HUES6 (cell line): ENCODE results near the gene TRAP1.

Experiments
- H3K27ac ChIP-seq: 2 replicates; pipeline ENCODE4 v1.7.0; 2013; ENCODE audit warnings: low read depth, mild to moderate bottlenecking, low read length, inconsistent platforms
- H3K27me3 ChIP-seq: 2 replicates; pipeline ENCODE4 v1.6.1; 2013; ENCODE audit warnings: low read length; ENCODE audit not compliant: control insufficient read depth, insufficient read depth
- H3K36me3 ChIP-seq: 2 replicates; pipeline ENCODE4 v1.6.1; 2013; ENCODE audit warnings: low read length; ENCODE audit not compliant: control insufficient read depth, insufficient read depth
- H3K4me1 ChIP-seq: 2 replicates; pipeline ENCODE4 v1.6.1; 2013; ENCODE audit warnings: low read length; ENCODE audit not compliant: control insufficient read depth, insufficient read depth
- H3K4me3 ChIP-seq: 2 replicates; pipeline ENCODE4 v1.5.1; 2013; ENCODE audit warnings: low read depth, low read length
- H3K9ac ChIP-seq: one replicate; pipeline ENCODE4 v1.6.1; 2013; ENCODE audit warnings: mild to moderate bottlenecking, low read length
- H3K9me3 ChIP-seq: 2 replicates; pipeline ENCODE4 v1.6.1; 2013; ENCODE audit warnings: low read depth, low read length; ENCODE audit not compliant: control insufficient read depth, insufficient read depth

TRAP1 gene

GRCh38 chr16:3737181-3737580 lies 19.9 kb upstream of the TRAP1 start:
- Histone ChIP-seq H3K9ac (peak overlapping the region; percentile 4), H3K27ac (no peak overlapping the region), H3K4me3 (no peak overlapping the region), H3K4me1 (no peaks in the 10 kb centered on the region; the same call in 1 of the 2 replicates), H3K9me3 (no peaks in the 10 kb centered on the region), H3K27me3 (no peaks in the 10 kb centered on the region), H3K36me3 (peaks cover 77% of the 10 kb centered on the region)

GRCh38 chr16:3736116-3736515 lies 18.8 kb upstream of the TRAP1 start:
- H3K4me3 ChIP-seq = no peak overlapping the region
- H3K36me3 ChIP-seq = peaks cover 81% of the 10 kb centered on the region
- H3K4me1 ChIP-seq = no peaks in the 10 kb centered on the region; the same call in 1 of the 2 replicates
- no peak overlapping the region for H3K27ac ChIP-seq
- no peak overlapping the region for H3K9ac ChIP-seq
- H3K9me3 ChIP-seq = no peaks in the 10 kb centered on the region
- no peaks in the 10 kb centered on the region for H3K27me3 ChIP-seq

GRCh38 chr16:3735541-3735940 lies 18.2 kb upstream of the TRAP1 start:
- Histone ChIP-seq H3K9me3 (no peaks in the 10 kb centered on the region), H3K36me3 (peaks cover 81% of the 10 kb centered on the region), H3K4me1 (no peaks in the 10 kb centered on the region; the same call in 1 of the 2 replicates), H3K4me3 (no peak overlapping the region), H3K27ac (no peak overlapping the region), H3K9ac (no peak overlapping the region), H3K27me3 (no peaks in the 10 kb centered on the region)

GRCh38 chr16:3734758-3735221 lies 17.5 kb upstream of the TRAP1 start:
- Histone ChIP-seq H3K4me3 (no peak overlapping the region), H3K4me1 (no peaks in the 10 kb centered on the region; the same call in 1 of the 2 replicates), H3K27me3 (no peaks in the 10 kb centered on the region), H3K36me3 (peaks cover 81% of the 10 kb centered on the region), H3K9ac (no peak overlapping the region), H3K9me3 (no peaks in the 10 kb centered on the region), H3K27ac (no peak overlapping the region)

- Histone ChIP-seq H3K27ac (no peak overlapping the region), H3K36me3 (peaks cover 81% of the 10 kb centered on the region), H3K4me3 (no peak overlapping the region), H3K9ac (no peak overlapping the region), H3K4me1 (no peaks in the 10 kb centered on the region; the same call in 1 of the 2 replicates), H3K9me3 (no peaks in the 10 kb centered on the region), H3K27me3 (no peaks in the 10 kb centered on the region)
Measured at GRCh38 chr16:3734084-3734757, 16.9 kb upstream of the TRAP1 start.

GRCh38 chr16:3732171-3732570 lies 14.8 kb upstream of the TRAP1 start:
- Histone ChIP-seq H3K36me3 (peaks cover 87% of the 10 kb centered on the region), H3K4me1 (no peaks in the 10 kb centered on the region; the same call in 1 of the 2 replicates), H3K4me3 (no peak overlapping the region), H3K9me3 (no peaks in the 10 kb centered on the region), H3K27me3 (no peaks in the 10 kb centered on the region), H3K9ac (no peak overlapping the region), H3K27ac (no peak overlapping the region)

- H3K36me3 ChIP-seq = peaks cover 84% of the 10 kb centered on the region
- no peak overlapping the region for H3K27ac ChIP-seq
- H3K4me3 ChIP-seq = no peak overlapping the region
- no peaks in the 10 kb centered on the region for H3K9me3 ChIP-seq
- no peak overlapping the region for H3K9ac ChIP-seq
- H3K4me1 ChIP-seq = no peaks in the 10 kb centered on the region
- H3K27me3 ChIP-seq = no peaks in the 10 kb centered on the region
Measured at GRCh38 chr16:3731126-3731935, 14.0 kb upstream of the TRAP1 start.

GRCh38 chr16:3730161-3731125 lies 13.1 kb upstream of the TRAP1 start:
- no peak overlapping the region for H3K4me3 ChIP-seq
- H3K36me3 ChIP-seq = peaks cover 77% of the 10 kb centered on the region
- H3K27me3 ChIP-seq = no peaks in the 10 kb centered on the region

GRCh38 chr16:3729161-3730112 lies 12.1 kb upstream of the TRAP1 start:
- Histone ChIP-seq H3K36me3 (peaks cover 67% of the 10 kb centered on the region), H3K9ac (no peak overlapping the region), H3K4me1 (no peaks in the 10 kb centered on the region), H3K27me3 (no peaks in the 10 kb centered on the region), H3K9me3 (no peaks in the 10 kb centered on the region), H3K27ac (no peak overlapping the region), H3K4me3 (no peak overlapping the region)

More at GRCh38 chr16:3730161-3731125, 13.1 kb upstream of the TRAP1 start:
- Histone ChIP-seq H3K9me3 (no peaks in the 10 kb centered on the region), H3K27ac (no peak overlapping the region), H3K9ac (no peak overlapping the region), H3K4me1 (no peaks in the 10 kb centered on the region)
